ENCODE results near the gene ZDHHC17.
"Not testable (repeated sequence)": the region's sequence is repeated elsewhere in the genome, so short reads cannot be mapped to it uniquely, and the experiment has no call there.

ZDHHC17 gene

DNA sequence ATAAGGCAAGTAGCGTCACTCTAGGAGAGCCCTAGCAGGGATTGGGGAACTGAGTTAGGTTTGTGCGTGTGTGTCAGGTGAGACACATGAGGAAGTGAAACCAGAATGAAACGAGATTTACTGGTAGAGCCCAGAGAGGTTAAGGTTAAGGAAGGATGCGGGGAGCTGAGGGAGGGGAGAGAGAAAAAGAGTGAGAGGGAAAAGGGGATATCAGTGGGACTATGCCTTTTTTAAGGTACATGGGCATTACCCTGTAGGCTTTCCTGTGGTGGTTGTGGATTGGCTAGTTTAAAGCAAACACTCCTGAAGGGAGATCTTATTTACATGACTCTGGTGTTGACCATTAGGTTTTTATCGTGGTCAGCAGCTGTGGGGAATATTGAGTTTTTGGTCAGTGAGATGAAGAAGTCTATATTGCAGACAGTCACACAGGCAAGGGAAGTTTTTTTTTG lies 13.9 kb downstream of the ZDHHC17 start:
- DNase-seq: no peak

DNA sequence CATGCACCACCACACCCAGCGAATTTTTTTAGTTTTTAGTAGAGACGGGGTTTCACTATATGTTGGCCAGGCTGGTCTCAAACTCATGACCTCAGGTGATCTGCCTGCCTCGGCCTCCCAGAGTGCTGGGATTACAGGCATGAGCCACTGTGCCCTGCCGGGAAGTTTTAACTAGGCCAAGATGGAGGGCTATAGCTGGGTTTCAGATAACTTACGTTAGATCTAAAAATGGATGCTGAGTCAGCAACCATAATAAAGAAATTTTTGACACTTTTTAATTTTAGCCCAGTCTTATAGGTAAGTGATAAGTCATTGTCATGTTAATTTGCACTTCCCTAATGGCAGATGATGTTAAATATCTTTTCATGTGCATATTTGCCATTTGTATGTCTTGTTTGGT lies 14.4 kb downstream of the ZDHHC17 start:
- DNase-seq: no peak

DNA sequence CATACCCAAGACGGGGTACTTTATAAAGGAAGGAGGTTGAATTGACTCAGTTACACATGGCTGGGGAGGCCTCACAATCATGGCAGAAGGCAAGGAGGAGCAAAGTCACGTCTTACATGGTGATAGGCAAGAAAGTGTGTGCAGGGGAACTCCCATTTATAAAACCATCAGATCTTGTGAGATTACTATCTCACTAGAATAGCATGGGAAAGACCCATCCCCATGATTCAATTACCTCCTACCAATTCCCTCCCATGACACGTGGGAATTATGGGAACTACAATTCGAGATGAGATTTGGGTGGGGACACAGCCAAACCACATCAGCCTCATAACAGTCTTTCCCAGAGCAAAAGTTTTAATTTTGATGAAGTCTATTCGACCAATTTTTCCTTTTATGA lies 15.4 kb downstream of the ZDHHC17 start:
- not testable (repeated sequence) for DNase-seq

DNA sequence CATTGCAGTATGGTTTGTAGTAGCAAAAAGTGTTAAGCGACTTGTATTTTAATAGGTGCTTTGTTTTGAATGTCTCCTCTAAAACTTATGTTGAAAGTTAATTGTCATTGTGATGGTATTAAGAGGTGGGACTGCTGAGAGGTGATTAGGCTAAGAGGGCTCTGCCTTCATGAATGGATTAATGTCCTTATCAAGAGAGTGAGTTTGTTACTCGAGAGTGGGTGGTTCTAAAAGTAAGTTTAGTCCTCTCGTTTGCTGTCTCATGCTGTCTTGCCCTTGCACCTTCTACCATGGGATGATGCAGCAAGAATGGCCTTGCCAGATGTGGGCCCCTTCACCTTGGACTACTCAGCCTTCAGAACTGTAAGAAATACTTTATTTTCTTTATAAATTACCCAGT lies 17.4 kb downstream of the ZDHHC17 start:
- DNase-seq: no peak

DNA sequence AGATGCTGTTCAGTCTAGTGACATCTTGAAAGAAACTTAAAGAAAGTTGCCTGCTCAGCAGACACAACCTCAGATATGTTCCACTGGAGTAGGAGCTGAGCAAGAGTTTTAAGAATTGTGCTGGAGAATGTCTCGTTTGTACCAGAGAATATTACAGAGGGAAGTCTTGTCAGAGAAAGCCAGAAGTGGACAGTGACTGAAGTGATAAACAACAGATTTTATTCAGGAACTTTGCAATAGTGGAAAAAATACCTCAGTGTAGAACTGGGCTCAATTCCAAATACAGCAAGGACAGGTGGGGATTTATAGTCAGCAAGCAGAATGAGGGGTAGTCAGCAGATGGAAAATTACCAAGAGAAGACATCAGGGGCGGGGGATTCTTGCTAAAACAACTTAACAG lies 18.6 kb downstream of the ZDHHC17 start:
- DNase-seq: no peak

DNA sequence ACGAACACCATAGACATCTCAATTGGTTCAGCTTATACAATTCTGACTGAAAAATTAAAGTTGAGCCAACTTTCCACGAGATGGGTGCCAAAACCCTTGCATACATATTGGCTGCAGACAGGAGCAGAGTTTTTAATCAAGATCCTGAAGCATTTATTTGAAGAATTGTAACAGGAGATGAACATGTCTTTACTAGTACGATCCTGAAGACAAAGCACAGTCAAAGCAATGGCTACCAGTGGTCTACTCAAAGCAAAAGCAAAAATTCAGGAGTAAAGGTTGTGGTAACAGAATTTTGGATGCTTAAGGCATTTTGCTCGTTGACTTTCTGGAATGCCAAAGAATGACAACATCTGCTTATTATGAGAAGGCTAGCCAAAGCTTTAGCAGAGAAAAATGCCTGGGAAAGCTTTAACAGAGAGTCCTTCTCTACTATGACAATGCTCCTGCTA lies 20.7 kb downstream of the ZDHHC17 start:
- DNase-seq: no peak

DNA sequence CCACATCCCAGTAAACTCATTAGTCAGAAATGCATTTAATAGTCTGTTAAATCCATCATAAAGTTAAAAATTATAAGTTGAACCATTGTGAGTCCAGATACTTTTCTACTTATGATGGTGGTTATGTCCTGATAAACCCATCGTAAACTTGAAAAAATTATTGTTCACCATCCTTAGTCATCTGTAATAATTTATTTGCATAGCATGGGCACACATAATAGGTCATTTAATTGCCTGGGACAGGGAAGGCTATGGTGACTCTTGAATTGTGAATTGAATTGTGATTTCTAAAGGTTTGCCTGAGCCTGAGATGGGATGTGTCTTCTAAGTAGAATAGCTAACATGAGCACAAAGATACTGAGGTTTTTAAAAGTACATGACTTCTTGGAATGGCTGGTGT lies 21.5 kb downstream of the ZDHHC17 start:
- DNase-seq: no peak

DNA sequence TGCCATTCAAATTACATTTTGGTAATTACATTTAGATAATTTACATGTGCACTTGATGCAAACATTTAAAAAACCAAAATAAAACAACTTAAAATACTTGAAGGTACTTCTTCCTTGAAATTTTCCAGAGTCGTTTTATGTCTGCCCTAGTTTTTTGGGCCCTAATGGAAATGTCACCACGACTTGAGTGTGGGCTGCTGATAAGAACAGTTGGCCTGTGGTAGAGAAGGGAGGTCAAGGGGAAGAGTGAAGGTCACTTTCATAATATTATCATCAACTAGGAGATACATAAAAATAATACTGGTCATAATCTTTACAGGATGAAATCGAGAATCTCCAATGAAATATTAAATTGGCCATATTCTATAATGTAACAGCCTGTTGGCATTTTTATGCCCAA lies 23.1 kb downstream of the ZDHHC17 start:
- DNase-seq: no peak

DNA sequence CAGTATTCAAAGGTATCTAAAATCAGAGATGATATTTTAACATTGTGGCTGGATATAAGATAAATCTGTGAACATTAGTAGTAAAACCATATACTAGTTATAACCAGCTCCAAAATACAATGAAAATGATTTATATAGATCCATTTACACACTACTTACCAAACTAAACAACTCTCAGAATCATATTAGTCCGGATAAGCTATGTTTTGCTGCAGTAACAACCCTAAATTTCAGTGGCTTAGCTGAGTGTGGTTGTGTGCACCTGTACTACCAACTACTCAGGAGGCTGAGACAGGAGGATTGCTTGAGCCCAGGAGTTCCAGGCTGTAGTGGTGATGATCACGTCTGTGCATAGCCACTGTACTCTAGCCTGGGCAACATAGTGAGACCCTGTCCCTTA lies 23.8 kb downstream of the ZDHHC17 start:
- DNase-seq: no peak

DNA sequence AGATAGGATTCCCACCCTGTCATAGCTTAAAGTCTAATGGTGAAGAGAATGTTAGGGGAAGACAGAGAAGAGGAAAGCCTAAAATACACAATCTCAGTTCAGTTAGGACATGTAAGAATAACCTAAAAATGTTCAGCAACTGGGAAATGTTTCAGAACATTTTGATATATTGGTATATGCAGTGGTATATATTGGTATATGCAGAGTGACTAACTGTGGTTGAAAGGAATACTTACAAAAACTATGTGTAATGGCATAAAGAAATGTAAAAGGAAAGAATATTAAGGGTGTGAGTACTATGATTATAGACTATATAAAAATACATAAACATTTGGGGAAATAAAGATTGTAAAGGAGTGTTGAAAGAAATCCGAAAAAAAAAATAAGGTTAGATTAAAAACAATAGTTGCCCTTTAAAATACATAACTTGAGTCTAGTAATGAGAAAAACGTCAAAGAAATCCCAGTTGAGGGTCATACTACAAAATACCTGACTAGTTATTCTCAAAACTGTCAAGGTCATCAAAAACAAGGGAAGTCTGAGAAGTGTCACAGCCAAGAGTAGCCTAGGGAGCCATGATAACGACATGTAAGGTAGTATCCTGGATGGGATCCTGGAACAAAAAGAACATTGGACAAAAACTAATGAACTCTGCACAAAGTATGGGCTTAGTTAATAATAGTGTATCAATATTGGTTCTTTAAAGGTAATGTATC lies 25.6 kb downstream of the ZDHHC17 start:
- no peak for DNase-seq

DNA sequence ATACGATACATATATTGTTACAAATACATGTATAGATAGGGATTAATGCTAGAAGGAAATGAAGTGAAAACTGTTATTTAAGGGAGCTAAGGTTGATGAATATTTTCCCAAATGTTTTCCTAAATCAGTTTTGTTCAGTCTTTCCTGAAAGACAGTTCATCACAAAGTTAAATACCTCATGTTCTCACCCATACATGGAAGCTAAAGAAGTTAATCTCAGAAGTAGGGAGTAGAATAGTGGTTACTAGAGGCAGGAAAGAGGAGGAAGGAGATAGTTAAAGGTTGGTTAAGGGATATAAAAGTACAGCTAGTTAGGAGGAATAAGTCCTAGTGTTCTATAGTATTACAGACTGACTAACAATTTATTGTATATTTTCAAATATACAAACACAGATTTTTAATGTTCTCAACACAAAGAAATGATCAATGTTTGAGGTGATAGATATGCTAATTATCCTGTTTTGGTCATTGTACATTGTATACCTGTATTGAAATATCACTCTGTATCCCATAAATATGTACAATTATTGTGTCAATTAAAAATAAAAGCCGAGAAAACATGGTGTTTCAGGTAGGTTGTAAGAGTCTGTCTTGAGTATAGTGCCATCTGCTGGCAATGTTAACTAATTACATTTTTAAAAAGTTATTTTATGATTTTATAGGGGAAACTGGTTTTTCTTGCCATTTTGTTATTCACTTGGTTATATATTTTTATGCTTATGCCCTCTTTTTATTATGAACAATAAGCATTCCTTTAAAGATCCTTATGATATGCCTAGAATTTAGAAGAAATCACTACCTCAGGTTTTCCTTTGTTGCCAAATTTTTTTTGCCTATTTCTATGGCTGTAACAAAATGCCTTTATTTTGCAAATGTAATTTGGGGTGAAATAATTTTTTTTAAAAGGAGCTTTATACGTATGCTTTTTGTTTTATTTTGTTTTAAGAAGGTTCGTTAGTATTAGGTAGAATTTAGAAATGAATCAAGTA lies 26.9 kb downstream of the ZDHHC17 start:
- peak; percentile 45 for DNase-seq

DNA sequence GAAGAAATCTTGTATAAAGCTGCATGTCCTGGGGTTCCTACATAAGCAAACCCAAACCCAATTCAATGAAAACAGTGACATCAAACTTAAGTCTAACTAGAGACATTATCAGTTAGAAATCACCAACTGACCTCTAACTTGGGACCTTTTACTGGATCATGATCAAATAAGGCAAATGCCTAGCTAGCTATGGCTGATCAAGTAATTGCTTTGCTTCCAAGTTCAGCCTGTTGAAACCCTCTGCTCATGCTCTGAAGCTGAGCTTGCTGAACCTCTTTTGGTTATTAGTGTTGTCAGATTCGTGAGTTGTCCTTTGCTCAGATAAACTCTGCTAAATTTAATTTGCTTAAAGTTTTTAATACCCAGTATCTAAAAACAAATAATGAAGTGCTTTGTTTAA lies 28.9 kb downstream of the ZDHHC17 start:
- no peak for DNase-seq

DNA sequence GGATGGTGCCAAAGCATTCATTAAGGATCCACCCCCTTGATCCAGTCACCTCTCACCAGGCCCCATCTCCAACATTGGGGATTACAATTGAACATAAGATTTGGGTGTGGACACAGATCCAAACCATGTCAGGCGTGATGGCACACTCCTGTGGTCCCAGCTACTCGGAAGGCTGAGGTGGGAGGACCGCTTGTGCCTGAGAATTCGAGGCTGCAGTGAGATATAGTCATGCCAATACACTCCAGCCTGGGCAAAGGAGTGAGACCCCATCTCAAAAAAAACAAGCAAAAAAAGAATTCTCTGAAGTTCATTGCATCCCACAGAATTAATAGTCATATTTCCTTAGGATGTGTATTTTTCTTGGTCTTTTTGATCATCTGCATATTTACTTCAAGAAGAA lies 34.9 kb downstream of the ZDHHC17 start:
- no peak for DNase-seq

DNA sequence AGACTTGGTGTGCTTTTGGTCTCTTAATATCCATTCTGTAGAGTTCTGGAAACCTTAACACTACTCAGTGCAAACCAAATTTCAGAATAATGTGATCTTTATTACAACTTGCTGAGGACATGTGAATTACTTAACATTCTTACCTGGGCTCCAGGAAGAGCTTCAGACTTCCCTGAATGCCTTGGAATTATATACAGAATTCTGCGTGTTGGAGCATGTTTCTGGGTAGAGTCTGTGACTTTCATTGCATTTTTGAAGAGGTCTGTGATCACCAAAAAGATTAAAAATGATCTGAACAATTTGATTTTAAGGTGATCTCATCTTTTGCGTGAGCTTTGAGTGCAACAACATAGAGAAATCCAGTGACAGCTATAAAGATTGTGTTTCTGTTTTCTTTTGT lies 35.4 kb downstream of the ZDHHC17 start:
- no peak for DNase-seq

DNA sequence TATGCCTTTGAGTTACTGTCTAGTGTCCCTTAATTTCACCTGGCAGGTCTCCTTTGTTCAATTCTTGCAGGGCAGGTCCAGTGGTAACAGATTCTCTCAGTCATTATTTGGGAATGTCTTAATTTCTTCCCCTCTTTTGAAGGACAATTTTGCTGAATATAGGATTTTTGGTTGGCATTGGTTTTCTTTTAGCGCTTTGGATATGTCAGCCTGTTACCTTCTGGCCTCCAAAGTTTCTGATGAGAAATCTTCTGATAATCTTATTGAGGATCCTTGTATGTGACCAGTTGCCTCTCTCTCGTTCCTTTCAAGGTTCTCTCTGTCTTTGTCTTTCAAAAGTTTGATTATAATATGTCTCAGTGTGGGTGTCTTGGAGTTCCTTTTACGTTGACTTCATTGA lies 38.1 kb downstream of the ZDHHC17 start:
- DNase-seq: no peak

DNA sequence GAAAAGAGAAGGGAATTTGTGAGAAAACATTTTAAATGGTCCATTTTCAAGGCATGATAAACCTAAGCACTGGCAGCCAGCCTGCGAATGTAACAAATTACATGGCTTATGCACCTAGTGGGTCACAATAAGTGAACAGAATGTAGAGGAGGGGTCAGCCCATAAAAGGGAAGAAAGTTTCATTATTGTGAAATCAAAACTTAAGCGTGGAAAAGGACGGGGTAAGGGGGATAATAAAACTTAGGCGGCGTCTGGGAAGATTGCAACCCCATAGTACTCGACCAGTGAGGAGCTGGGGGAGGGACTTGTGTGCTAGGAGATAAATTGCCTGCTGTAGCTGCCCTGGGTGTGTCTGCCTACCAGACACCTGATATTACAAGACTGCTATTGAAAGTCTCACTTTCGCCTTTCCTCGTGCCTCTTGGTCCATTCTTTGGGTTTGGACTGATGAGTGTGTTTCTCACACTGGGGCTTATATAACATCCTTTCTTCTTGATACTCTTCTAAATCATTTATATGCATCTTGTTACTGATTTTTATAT lies 40.6 kb downstream of the ZDHHC17 start:
- no peak for DNase-seq

DNA sequence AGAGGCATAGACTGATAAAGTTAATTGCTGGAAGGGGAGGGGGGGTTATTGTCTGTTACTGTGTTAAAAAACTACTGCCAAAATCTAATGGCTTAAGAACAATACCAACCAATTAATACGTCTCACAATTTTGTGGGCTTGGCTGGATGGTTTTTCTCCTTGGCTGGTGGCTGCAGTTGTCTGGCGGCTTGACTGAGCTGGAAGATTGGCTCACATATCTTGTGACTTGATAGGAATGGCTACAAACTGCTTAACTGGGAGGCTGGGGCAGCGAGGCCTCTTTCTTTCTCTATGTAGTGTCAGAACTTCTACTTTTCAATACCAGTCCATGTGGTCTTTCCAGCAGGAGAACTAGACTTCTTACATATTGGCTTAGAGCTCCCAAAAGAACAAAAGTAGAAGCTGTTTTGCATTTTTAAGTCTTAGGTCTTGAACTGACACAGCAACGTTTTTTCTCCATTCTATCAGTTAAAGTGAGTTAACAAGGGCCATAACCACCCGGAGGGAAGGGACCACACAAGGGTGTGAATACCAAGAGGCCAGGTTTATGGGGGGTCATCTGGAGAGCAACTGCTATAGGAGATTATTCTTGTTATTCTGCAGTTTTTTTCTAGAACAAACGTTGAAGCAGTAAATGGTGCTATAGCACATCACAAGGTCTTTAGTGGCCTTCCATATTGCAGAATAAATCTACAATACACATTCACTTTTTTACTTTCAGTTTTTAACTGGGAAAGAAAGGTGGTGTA lies 46.9 kb downstream of the ZDHHC17 start:
- no peak for DNase-seq

DNA sequence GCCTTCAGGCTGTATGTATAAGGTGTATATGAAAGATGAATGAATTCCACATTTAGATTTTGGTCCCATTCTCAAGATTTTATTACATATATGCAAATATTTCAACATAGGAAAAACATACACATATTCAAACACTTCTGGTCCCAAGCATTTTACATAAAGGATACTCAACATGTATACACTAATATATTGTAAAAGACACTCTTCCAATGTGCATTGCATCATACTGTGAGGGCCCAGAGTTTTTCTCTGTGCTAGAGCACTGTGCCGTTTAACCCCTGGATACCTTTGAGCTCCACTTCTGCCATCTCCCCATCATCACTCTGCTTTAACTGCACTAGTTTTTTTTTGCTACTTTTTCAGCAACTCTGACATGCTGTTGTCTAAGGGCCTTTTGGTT lies 48.1 kb downstream of the ZDHHC17 start:
- DNase-seq: no peak

DNA sequence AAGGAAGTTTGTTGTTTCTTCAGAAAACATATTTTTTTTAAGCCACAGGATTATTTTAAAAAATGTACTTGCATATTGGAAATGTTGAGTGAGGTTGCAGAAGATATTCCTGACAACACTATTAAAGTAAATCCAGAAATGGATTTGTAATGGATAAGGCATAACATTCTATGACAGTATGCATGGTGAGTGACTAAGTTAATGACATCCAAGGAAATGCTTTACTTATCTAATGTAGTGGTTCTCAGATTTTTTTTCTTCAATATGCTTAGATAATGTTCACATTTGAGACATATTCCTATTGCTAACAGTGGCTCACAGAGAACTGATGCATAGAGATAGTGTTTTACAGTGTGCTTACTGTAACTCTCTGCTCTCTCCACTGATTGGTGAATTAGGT lies 49.4 kb downstream of the ZDHHC17 start:
- DNase-seq: no peak

DNA sequence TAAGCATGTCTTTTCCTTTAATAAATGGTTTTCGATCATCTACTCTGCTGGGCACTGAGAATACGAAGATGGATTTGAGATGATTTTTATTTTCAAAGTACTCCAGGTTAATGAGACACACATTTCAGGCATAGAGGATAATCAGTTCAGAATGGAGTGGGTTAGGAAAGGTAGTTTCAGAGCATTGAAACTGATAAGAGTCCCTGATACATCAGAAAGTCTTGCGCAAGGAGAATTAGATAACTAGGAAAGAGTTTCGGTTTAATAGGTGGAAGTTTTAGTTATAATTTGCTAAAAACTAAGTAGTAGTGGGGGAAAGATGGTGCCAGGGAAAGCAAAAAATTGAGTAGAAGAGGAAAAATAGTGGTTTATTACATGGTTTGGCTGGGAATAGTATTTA lies 50.1 kb downstream of the ZDHHC17 start:
- DNase-seq: no peak

DNA sequence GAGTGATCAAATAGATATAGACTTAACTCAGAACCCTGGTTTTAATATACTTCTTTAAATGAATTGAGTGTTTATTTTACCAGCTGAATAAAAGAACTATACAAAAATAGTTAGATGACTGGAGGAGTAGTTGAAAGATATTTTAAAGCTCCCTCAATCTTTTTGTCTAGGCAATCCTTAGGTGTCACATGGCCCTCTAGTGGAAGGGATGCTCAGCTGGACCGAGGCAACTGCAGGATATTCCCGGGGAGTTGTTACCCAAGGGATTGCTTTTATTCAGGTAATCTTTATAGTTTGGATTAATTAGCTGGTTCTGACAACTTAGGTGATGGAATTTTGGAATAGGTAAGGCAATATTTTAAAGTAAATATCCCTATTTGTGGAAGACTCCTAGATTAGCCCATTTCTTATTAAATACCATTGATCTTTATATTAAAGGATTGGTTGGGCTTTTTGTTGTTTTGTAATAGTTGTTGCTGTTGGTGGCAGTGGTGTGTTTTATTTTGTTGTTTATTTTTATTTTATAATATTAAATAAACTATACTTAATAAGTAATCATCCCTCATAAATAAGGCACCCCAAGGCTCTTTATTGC lies 57.1 kb downstream of the ZDHHC17 start:
- DNase-seq: peak; percentile 19

DNA sequence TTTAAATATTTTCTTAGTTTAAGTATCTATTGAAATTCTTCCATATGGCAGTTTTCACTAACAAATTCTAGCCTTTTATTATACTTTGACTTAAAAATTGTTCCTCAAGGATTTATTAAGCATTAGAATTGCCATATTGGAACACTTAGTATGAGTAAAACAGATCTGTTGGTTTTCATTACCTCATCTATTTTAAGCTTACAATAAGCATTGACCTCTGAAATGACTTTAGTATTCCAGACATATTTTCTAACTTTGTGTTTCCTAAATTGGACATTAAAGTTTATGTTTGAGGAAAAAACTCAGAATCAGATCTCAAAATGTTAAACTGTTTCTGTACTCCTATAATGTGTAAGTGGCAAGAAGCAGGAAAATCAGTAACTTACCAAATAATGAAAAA lies 66.5 kb downstream of the ZDHHC17 start:
- DNase-seq: no peak

DNA sequence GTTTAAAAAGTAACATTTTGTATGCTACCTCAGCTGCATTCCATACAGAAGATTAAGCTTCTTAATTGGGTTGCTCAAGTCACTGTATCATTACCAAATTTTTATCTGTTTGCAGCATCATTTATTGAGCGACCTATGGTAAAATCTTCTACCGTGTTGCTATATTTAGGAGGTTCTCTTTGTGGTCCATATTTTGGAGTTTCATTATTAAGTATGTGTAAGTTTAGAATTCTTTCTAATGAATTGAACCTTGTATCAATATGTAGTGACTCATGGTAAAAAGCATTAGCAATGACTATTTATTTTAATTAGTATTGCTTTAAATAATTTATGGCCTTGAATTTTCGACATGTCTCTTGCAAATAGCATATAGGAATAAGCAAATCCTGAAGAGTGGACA lies 72.7 kb downstream of the ZDHHC17 start:
- no peak for DNase-seq
